ENCODE measurements around the gene MYO1D.

The MYO1D gene

DNA sequence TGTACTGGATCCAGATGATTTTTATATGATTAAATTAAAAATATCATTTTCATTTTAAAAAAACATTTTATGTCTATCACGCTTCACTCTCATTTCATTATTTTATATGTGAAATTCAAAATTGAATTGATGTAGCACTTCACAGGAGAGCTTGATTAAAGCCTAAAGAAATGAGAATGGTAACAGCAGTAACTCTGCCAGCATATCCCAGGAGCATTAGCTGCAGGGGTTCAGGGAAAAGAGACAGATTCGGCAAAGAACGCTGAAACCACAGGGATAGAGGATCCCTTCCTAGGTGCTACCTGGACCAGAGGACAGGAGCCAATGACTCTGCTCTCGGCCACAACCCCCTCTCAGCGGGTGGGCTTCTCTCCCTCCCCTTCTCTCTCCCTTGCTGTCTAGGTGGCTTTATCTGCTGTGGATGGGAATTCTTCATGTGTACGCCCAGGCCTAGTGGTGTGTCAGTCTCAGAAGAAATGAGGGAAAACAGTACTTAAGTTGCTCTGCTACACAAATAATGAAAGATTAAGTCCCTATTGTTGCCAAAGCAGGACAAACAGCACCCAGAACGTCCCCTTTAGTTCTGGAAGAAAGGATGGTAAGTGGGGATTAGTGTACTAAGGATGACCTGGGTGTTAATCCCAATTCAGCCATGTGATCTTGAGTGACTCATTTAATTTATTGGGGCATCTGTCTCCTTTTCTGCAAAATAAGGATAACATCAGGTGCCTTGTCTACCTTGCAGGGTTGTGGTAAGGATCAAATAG lies 266.9 kb downstream of the MYO1D start:
- DNase-seq: no peak

DNA sequence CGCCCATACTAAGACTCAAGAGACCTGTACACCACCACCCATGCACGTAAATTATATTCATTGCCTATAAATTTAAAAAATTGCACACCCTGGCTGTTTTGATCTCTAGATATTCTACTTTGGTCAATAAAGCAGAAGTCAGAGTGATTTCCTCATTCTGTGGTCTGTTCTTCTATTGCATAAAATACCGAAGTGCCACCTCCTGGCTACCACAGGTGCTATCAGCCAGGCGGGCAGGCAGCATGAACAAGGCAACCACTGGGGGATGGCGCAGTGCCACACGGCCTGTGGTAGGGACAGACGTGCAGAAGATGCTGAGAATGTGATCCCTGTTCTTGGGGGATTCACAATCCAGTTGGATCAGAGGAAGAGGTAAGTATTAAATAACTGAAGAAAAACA lies 267.8 kb downstream of the MYO1D start:
- no peak for DNase-seq

DNA sequence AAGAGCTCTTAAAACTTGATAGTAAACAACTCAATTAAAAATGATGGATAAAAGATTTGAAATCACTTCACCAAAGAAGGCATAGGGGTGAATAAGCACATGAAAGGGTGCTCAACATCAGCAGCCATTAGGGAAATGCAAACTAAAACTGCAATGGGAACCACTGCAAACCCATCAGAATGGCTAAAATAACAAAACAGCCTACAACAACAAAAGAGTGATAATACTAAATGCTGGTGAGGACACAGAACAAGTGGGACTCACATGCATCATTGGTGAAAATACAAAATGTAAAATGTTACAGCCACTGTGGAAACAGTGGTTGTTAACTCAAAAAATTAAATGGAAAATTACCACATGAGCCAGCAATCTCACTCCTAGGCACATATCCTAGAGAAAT lies 268.7 kb downstream of the MYO1D start:
- DNase-seq: no peak

DNA sequence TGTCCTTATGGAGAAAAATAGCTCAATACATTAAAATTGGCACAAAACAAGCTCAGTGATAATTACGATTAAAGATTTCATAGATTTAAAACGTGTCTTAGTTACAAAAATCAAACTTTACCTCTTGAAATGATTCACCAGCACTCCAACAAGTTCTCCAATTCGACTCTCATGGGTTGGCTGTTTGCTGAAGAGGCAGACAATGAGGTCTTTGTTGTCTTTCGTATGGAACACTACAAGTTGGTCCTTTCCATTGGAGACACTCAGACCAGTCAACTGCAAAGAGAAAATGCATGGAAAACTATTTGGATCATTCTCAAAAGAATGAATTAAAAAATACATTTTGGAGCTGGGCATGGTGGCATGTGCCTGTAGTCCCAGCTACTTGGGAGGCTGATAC lies 272.0 kb downstream of the MYO1D start:
- no peak for DNase-seq

DNA sequence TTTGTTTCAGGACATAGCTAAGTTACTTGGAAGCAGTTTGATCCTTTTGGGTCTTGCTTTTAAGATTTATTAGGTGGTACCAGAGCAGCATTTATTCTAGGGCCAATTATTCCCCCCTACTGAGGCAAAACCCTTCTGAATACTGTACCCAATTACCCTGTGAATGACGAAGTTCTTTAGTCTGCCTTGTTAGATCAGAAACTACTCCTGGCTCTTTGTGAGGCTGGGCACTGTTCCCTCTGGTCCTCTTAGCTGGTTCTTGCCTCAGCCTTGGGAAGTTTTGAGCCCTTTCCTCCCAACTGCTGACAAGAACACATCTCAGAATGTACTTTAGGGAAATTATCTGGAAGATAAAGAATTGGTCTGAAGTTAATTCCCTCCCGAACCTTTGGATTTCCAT lies 274.5 kb downstream of the MYO1D start:
- no peak for DNase-seq

DNA sequence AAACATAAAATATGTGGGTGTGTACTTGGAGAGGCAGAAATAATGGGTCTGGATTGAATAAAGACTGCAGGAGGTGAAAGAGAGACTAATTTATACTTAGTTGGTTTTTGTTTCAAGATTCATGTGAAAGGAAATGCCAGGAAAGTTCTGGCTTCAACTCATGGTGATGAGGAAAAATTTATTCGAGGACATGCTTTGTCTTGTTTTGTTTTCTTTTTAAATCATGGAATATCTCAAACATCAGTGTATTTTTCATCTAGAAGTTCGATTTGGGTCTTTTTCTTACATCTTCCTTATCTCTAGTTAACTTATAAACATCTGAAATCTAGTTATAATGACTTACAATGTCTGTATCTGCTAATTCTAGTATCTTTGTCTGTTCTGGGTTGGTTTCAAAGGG lies 275.1 kb downstream of the MYO1D start:
- DNase-seq: no peak

DNA sequence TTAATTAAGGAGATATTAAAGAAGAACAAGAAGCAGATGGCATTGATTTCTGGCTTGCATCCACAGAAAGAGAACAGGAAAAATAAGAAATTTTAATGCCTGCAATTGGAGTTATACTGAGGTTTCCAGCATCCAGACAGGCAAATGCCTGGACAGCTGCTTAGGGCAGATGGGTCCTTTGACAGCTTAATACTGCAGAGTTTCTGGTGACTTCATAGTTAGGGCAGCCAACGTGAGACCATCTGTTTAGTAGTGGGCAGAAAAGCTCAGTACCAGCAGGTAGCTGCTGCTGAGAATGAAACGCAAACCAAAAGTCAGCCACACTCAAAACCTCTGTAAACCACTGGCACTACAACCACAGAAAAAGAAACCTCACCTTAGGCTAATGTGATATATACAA lies 280.3 kb downstream of the MYO1D start:
- peak; percentile 93 for DNase-seq

DNA sequence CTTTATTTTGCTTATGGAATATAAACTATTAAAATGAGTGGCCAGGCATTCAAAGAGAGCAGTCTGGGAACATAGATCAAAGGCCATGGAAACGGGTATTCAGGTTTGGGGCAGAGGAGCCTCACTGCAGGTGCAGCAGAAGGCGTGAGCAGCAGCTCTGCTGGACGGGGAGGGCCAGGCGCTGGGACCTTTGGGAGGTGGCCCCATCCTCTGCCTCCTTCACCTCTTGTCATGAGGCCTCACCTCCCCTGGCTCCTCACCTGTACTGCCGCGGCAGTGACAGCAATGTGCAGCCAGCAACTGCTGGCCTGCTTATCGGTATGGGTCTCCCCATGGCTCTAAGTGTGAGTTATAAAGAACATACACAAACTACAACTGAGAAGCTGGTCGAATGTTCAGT lies 280.7 kb downstream of the MYO1D start:
- DNase-seq: peak; percentile 27

DNA sequence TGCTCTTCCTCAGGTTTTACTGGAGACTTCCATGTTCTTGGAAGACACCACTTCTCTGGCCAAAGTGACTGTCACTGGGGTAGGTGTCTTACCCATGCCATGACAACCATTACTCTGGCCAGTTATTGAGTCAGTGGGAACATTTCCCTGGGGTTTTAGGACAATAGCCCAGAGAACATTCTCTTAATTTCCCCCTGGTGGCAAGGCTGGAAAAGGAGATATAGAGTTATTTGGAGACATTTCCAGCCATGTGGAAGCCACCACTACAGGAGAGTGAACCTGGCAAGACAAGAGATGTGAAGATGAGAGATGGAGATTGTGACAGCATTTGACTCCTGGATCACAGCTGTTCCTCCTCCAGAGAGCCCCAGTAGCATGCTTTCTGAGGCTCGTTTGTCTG lies 283.9 kb downstream of the MYO1D start:
- no peak for DNase-seq

DNA sequence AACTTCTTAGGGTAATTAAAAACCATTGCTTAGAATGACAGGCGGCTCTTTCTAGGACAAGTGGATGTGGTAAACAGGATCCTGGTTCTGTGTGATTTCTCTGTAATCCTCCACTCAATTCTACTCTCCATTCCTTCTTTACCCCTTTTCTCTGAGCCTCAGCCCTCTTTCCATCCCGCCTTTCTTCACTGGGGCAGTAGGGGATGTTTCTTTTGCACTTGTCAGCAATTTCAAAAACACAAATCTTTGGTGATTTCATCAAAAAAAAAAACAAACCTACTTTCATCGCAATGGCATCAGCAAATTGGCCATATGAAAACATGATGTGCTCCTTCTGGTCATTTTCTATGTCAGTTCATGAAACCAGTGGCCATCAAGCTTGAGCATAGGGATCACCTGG lies 285.5 kb downstream of the MYO1D start:
- DNase-seq: no peak

DNA sequence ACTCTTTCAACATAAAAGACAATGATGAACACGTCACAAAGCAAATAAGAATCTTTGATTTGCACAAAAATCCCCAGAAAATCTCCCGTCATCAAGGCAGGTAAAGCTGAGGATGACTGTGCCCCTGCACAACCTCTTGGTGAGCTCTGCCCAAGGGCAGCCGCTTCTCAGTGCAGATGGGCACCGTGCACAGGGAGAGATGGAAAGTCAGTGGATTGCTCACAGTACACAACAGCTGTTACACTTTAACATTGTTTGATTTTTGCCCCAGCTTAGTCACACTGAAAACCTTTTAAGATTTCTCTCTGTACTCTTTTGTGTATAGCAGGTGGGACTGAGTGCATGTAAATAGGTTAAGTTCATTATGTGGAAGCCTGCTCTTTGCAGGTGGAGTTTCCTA lies 285.9 kb downstream of the MYO1D start:
- peak; percentile 28 for DNase-seq

DNA sequence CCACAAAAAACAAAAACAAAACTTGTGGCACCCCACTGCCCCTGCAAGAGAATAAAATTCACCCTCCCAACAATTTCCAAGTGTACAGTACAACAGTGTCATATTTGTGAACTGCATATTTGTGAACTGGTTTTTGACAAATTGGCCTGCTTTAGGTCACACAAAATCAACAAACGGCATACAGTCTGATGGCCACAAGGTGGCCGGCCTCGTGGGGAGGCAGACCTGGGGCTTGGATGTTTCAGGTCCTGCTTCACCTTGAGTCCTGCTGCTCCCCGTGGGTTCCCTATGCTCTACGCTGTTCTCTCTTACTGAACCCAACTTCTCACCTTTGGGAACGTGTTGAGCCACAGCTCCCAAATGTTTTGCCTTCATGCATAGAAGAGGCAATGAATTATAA lies 287.9 kb downstream of the MYO1D start:
- DNase-seq: no peak

DNA sequence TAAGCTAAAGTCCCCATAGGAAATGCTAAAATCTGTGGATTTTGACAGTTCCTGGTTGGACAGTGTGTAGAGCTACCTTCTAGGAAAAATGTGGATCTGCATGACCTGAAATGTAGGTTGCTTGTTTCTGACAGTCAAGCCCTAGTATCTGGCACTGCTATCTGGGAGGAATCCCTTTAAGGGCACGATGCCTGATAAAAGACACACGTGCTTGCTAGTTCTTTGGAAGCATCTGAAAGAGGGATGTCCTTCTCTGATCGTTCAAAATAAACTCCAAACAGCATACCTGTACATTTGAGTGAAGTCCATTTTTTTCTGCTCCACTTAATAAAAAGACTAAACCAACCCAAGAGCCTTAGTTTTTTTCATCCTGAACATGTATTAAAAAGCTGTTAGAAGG lies 288.8 kb downstream of the MYO1D start:
- no peak for DNase-seq

DNA sequence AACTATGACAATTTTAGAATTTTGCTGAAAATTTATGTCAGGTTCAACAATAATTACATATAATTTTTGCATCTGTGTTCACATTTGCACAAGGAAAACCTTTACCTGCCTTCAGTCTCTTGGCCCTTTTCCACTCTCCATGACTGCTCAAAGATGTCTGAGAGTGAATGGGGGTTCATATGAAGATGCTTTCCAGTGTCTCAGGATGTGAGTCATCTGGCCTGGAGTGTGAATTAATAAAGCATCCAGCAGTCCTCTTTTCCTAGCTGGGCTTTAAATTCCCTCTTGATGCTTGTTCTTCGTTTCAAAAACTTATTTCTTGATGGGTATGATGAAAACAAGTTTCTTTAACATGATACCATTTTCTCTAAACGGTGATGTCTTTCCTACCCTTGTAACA lies 290.3 kb downstream of the MYO1D start:
- no peak for DNase-seq

DNA sequence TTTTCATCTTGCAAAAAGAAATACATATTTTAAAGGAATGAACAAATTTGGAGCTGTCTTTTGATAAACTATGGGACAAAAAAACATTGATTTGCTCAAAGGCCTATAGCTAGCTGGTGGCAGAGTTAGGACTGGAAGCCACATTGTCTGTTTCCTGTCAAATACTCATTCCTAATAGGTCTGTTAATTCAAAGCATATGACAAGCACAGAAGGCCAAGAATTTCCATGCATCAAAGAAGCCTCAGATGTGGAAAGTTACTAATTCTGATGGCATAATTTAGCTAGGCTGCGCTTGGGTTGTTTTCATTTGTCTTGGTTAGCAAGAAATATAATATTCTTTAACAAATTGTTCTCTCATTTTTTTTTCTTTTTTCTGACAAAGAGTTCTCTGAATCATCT lies 292.1 kb downstream of the MYO1D start:
- DNase-seq: no peak

DNA sequence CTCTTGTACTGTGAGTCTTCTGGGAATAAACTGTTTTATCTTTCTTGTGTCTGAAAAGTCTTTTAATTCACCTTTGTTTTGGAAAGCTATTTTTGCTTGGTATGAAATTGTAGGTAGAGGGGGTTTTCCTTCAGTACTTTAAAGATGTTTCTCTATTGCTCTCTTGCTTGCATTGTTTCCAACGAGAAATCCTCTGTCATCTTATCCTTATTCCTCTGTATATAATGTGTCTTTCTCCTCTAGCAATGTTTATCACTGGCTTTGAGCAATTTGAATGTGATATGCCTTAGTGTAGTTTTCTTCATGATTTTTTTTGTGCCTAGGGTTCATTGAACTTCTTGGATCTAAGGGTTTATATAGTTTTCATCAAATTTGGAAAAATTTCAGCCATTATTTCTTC lies 293.9 kb downstream of the MYO1D start:
- no peak for DNase-seq

DNA sequence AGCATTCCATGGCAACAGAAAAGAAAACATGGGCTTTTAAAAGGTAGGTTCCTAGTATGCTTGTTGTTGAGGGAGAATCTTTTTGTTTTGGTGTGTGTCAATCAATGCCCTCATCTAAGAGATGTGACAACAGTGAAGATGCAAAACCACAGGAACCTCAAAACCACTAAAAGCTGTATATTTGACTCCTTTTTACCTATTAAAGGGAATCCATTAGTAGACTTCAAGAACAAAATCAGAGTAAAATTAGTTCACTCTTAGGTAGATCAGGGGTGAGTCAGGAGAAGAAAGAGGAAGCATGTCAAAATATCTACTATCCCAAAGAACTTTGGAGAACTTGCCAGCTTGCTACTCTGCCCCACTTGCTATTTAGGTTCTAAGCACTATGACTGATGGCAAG lies 301.1 kb downstream of the MYO1D start:
- no peak for DNase-seq

DNA sequence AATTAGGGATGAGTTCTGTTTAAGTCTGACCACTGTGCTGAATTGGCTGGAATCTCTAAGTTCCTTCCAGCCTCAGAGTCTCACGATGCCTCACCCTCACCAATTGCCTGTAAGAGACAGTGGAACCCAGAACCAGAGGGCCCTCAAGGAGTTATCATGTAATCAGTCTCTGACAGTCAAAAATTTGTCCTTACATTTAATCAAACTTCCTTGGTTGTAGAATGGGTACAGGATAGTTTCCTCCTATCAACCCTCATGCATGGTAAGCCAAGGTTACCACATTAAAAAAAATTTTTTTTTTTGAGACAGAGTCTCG lies 306.9 kb downstream of the MYO1D start:
- DNase-seq: no peak

DNA sequence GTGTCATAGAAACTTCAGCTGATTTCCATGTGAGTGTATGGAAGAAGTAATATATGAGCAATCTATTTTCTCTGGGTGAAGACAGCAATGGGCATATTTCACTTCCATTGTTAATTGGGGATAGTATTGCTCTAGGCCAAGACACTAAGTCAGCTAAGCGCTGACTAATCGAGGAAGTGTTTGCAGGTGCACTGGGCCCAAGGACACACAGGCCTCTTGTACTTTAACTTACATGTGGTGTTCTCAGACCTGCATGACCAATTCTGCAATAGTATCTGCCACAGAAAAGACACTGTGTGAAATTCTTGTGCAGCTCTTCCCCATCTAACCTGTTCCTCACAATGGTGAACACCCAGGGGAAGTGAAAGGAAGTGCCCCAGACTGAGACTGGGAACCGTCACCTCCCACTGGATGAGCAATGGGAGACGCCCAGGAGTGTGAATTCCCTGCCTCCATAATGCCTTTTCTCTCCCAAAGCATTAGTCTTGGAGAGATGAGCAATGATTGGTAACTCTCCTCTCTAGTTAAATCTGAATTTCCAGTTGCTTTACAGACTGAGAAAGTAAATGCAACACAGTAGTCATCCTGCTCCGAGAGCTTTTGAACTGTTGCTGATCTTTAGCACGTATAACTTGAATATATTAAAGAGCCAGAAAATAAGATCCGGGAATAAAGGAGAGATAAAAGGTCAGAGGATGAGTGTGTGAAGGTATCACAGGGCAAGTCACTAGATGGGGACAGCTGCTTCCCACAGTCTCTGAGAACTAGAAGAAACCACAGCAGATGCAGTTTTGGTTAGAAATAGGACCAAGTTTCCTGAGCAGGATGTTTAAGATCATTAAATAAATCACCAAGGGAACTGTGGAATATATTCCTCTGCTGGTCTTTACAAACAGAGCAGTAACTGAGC lies 307.5 kb downstream of the MYO1D start:
- no peak for DNase-seq

DNA sequence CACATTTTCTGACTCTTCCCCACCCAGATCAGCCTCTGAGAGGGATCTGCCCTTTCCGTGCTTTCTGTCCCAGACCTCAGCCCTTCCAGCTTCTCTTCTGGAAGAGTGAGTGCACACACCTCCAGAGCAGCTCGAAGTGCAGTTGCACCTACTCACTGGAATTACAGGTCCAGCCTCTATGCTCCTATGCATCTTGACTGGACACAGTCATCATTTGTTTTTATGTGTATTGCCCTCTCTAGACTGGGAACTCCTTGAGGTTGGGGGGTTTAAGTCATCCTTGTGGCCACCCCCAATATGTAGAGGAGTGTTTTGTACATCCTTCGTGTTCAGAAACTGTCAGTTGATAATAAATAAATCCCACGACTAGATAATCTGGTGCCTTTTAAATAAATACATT lies 308.2 kb downstream of the MYO1D start:
- DNase-seq: no peak

DNA sequence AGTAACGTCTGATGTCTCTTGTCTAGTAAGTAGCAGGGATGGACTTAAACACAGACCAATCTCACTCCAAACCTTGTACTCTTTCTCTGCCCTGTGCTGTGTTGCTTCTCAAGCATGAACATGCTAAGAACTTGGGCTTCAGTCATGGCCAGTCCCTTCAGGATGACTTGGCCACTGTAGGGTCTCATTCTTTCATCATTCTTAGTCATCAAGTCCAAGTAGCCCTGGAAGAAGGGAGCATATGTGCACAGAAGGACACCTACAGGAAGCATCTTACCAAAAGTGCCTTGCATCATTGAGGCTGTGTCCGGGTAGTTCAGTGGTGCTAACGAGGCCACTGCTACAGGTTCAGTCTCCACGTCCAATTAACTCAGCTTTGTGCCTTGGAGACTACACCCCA lies 309.4 kb downstream of the MYO1D start:
- no peak for DNase-seq

DNA sequence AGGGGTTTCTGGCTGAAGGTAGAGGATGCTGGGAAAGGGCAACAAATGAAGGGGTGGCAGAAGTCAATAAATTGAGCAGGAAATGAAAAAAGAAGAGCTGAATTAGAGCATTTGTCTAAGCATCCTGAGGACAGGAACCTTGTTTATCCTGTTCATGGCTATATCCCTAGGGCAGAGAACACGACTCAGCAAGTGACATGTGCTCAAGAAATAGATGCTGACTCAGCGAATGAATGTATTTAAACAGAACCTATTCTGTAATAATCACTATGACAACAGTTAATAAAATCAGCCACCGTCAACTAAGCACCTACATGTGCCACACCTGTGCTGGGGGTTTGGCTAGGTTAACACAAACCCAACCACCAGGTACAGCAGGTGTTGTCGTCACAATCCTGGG lies 309.8 kb downstream of the MYO1D start:
- DNase-seq: no peak

DNA sequence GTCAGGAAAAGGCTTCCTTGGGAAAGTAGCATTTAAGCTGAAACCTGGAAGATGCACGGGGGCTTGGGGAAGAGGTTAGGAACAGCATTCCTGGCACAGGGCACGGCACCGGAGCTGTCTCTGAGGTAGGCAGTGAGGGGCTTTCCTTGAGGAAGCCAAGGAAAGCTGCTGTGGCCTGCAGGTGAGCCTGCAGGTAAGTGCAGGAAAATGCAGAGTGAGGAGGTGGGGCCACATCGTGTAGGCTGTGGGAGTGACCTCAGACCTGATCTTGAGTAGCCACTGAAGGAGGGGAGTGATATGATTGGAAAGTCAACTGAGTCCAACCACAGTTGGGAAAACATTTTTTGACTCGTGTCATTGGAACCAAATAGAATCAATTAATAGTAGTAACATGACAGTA lies 310.6 kb downstream of the MYO1D start:
- no peak for DNase-seq

DNA sequence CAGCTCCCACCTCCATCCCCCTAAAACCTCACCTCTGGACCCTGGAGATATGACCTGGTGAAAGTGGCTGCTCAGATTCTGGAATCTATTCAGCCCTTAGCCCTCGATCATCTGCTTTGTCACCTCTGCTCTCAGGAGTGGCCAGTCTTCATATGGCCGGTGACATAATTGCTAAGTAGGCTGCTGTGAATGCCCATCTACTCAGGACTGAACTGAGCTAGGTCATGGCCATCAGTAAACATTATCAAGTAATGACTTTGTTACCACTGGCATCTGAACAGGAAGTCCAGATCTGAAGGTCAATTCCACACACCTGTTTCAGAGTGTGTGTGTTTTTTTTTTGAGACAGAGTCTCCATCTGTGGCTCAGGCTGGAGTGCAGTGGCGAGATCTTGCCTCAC lies 311.5 kb downstream of the MYO1D start:
- DNase-seq: no peak

DNA sequence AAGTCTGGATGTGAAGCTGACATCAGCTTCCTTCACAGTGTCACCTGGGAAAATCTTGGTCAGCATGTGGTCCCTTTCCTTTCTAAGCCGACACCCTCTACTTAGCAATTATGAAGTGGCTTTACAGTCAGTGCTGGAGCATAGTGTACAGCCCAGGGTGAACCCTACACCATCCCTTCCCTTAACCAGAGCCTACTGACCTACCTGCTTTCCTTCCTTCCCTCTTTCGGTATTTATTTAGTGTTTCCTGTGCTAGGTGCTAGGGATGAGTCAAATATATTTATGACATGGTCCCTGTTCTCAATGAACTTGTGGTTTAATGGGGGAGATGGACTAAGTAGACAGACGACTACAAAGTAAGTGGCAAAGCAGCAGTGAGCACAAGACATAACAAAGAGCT lies 312.6 kb downstream of the MYO1D start:
- DNase-seq: no peak

All from DMS 273 treated with DMSO at 0.1 percent for 48 hours (cell line).